Calu3 (cell line): Measurements from ENCODE around the gene B3GALT5. TPM values are rescaled to one million over a fixed set of nuclear protein-coding genes. Genes with fewer than 3 reads are reported as not detected.

ENCODE experiments used
- BruUV-seq: library from RNA; stranded (reverse); fragments of 400-500 nt; replicated peaks from 2 replicates; lab custom pipeline; 2021; lab: Mats Ljungman, UMichigan
- CTCF ChIA-PET: fragments of 300-600 bp; sonication (Branson Sonifier 250); formaldehyde crosslinking; loops from one replicate; lab custom pipeline; 2022; ENCODE audit warnings: antibody characterized with exemption; lab: Charles Lee
- DNase-seq: peaks from one replicate; pipeline ENCODE4 v3.0.0; 2022
- H3K27ac Mint-ChIP-seq: one replicate; pipeline ENCODE4 v1.8.0; 2022; ENCODE audit warnings: mixed read lengths; ENCODE audit not compliant: unreplicated experiment
- H3K27me3 Mint-ChIP-seq: one replicate; pipeline ENCODE4 v1.8.0; 2022; ENCODE audit warnings: mixed read lengths; ENCODE audit not compliant: unreplicated experiment
- H3K36me3 Mint-ChIP-seq: one replicate; pipeline ENCODE4 v1.8.0; 2022; ENCODE audit warnings: mild to moderate bottlenecking, moderate library complexity, mixed read lengths; ENCODE audit not compliant: insufficient read depth, unreplicated experiment
- H3K4me1 Mint-ChIP-seq: one replicate; pipeline ENCODE4 v1.8.0; 2022; ENCODE audit warnings: mild to moderate bottlenecking, low read depth, mixed read lengths; ENCODE audit not compliant: unreplicated experiment
- H3K4me3 Mint-ChIP-seq: one replicate; pipeline ENCODE4 v1.8.0; 2022; ENCODE audit warnings: mild to moderate bottlenecking, low read depth, moderate library complexity, mixed read lengths; ENCODE audit not compliant: unreplicated experiment
- H3K9me3 Mint-ChIP-seq: one replicate; pipeline ENCODE4 v1.8.0; 2022; ENCODE audit warnings: low read depth, mixed read lengths; ENCODE audit not compliant: unreplicated experiment
- intact Hi-C: fragments of 100-400 bp; cut with micrococcal nuclease; formaldehyde crosslinking; loops from one replicate; pipeline ENCODE4 v1.10.0; 2022; ENCODE audit not compliant: unreplicated experiment
- total RNA-seq: library from RNA; stranded (reverse); gene quantifications from 2 replicates; pipeline ENCODE4 v1.2.3, GENCODE V29; 2022
- TF ChIP-seq, protein P1 (sequence below): fragments of 200-600 bp; IDR thresholded peaks from one replicate; pipeline ENCODE4 v1.8.0; 2022; ENCODE audit warnings: antibody characterized with exemption; ENCODE audit not compliant: unreplicated experiment

Gene B3GALT5
- total RNA-seq, 1 experiment from 2014 or later: 40.8 TPM

DNA sequence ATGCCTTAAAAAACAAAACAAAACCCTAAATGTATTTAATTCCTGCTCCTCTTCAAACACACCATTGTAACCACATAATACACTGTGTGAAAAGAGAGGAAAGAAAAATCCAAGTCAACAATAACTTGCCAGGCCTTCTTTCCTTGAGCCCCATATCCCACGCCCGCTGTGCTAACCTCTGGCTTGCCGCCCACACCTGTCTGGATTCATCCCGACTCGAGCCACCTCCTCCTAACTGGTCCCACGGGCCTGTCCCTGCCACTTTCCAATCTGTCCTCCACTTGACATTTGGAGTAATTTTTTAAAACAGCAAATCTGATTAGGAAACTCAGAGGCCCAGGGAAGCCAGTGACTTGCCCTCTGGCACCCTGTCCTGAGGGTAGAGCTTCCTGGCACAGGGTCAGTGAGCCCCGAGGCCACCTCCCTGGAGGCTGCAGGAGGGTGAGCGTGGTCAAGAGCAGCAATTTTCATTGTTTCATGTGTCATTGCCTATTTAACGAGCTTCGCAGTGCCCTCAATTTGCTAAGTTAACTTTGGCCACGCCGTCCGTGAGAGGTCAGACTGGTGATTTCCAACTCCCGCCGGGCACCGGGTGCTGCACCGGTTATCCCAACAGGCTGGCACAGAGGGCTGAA is 54.1 kb downstream of the B3GALT5 start:
- H3K27ac Mint-ChIP-seq: peak overlapping the region; percentile 70
- H3K4me3 Mint-ChIP-seq: peak overlapping the region; percentile 49
- intact Hi-C loops: loop anchor here (5.0 kb wide), 1 partner anchor 34 kb away; no protein-coding TSS in a partner anchor
- CTCF ChIA-PET: interaction anchor here (0.9 to 1.0 kb wide), 2 partner anchors 39 to 42 kb away, joined by 3 to 4 read pairs; no protein-coding TSS in a partner anchor
- H3K4me1 Mint-ChIP-seq: peaks cover 46% of the 10 kb centered on the region
- DNase-seq: peak; percentile 27
- peaks cover 53% of the 10 kb centered on the region for H3K36me3 Mint-ChIP-seq
- BruUV-seq: no TSS peak
- H3K9me3 Mint-ChIP-seq: peaks cover 2% of the 10 kb centered on the region
- H3K27me3 Mint-ChIP-seq: no peaks in the 10 kb centered on the region
- TF ChIP-seq, protein P1, sequence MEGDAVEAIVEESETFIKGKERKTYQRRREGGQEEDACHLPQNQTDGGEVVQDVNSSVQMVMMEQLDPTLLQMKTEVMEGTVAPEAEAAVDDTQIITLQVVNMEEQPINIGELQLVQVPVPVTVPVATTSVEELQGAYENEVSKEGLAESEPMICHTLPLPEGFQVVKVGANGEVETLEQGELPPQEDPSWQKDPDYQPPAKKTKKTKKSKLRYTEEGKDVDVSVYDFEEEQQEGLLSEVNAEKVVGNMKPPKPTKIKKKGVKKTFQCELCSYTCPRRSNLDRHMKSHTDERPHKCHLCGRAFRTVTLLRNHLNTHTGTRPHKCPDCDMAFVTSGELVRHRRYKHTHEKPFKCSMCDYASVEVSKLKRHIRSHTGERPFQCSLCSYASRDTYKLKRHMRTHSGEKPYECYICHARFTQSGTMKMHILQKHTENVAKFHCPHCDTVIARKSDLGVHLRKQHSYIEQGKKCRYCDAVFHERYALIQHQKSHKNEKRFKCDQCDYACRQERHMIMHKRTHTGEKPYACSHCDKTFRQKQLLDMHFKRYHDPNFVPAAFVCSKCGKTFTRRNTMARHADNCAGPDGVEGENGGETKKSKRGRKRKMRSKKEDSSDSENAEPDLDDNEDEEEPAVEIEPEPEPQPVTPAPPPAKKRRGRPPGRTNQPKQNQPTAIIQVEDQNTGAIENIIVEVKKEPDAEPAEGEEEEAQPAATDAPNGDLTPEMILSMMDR: no peak

DNA sequence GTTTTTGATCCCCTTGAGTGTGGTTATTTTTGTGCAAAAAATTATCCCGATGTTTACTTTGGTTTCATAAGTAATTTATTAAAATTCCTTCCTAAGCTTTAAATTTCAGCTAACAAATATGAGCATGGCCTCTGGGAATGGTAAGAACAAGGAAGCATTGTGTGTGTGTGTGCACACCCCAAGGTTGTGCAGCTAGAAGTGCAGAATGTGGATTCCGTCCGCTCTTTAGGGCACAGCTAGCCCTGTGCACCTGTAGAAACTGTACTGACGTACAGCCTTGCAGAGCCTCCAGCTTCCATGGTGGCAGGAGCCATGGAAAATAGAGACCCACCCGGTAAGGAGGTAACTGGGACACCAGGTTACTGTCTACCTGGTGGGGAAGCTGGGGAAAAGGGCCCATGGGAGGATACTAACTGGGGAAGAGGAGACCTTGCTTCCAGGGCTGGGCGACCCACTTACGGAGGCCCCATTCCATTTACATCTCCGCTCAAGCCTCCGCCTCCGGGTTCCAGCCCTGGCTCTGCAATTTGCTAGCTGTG is 54.7 kb downstream of the B3GALT5 start:
- DNase-seq: no peak
- H3K27ac Mint-ChIP-seq: peak overlapping the region; percentile 52
- no peaks in the 10 kb centered on the region for H3K27me3 Mint-ChIP-seq
- TF ChIP-seq, protein P1: no peak
- no TSS peak for BruUV-seq
- CTCF ChIA-PET: interaction anchor here (0.9 to 1.0 kb wide), 2 partner anchors 38 to 43 kb away, joined by 3 to 4 read pairs; no protein-coding TSS in a partner anchor
- H3K36me3 Mint-ChIP-seq: peaks cover 53% of the 10 kb centered on the region
- peaks cover 46% of the 10 kb centered on the region for H3K4me1 Mint-ChIP-seq
- peaks cover 2% of the 10 kb centered on the region for H3K9me3 Mint-ChIP-seq
- peak overlapping the region; percentile 49 for H3K4me3 Mint-ChIP-seq
- intact Hi-C loops: loop anchor here (5.0 kb wide), 1 partner anchor 35 kb away; no protein-coding TSS in a partner anchor

DNA sequence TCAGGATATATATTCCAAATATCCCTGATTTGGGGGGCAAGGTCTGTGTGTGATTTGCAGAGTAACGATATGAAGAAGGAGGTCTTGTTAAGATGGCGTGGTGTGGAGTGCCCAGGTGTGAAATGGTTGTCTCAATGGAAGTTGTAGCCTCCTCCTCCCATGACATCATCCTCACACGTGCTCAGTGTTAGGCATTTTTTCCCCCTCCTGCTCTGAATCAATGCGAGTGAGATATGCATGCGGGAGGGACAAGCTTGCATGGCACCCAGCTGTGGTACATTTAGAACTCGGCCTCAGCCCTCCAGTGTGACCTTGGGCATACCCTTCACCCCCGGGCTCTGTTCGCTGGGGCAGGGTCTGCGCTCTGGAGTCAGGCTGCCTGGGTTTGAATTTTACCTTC is 55.6 kb downstream of the B3GALT5 start:
- no peak overlapping the region for H3K27ac Mint-ChIP-seq
- BruUV-seq: no TSS peak
- intact Hi-C loops: loop anchor here (5.0 kb wide), 1 partner anchor 36 kb away; no protein-coding TSS in a partner anchor
- H3K27me3 Mint-ChIP-seq: no peaks in the 10 kb centered on the region
- H3K36me3 Mint-ChIP-seq: peaks cover 51% of the 10 kb centered on the region
- CTCF ChIA-PET: interaction anchor here (1.2 kb wide), 1 partner anchor 8 kb away, joined by 5 read pairs; no protein-coding TSS in a partner anchor
- DNase-seq: no peak
- TF ChIP-seq, protein P1: no peak
- H3K9me3 Mint-ChIP-seq: peaks cover 2% of the 10 kb centered on the region
- H3K4me3 Mint-ChIP-seq: no peak overlapping the region
- H3K4me1 Mint-ChIP-seq: peaks cover 46% of the 10 kb centered on the region

DNA sequence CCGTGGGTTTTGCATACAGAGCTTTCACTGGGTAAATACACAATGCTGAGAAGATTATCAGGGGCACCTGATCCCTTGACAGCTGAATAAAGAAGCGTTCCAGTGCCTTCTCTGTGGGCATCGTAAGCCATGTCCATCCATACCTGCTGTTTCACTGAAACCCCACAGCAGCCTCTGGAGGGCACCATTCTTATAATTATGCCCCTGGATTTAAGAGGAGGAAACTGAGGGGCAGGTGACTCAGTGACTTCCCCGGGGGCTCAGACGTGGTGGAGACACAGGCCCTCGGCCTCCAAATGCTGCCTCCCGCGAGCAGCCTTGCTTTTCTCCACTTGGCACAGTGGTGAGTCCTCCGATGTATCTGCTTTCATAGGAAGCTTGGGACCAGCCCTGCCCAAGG is 56.7 kb downstream of the B3GALT5 start:
- CTCF ChIA-PET: interaction anchor here (1.2 kb wide), 1 partner anchor 9 kb away, joined by 5 read pairs; no protein-coding TSS in a partner anchor

More for the DNA sequence above, 56.7 kb downstream of the B3GALT5 start:
- Mint-ChIP-seq H3K4me1 (peaks cover 54% of the 10 kb centered on the region), H3K4me3 (no peak overlapping the region), H3K27ac (peak overlapping the region; percentile 92), H3K27me3 (no peaks in the 10 kb centered on the region), H3K36me3 (peaks cover 44% of the 10 kb centered on the region), H3K9me3 (peaks cover 2% of the 10 kb centered on the region)
- intact Hi-C loops: loop anchor here (5.0 kb wide), 1 partner anchor 37 kb away; no protein-coding TSS in a partner anchor
- TF ChIP-seq, protein P1: no peak
- BruUV-seq: no TSS peak
- no peak for DNase-seq
